OCI-LY7 (cell line): ENCODE measurements around the gene TMEM44. TPM values are rescaled to one million over a fixed set of nuclear protein-coding genes. Genes with fewer than 3 reads are reported as not detected.

Experiments
- BruUV-seq: library from RNA; stranded (reverse); fragments of 400-500 nt; replicated peaks from 2 replicates; lab custom pipeline; 2021; lab: Mats Ljungman, UMichigan
- CTCF ChIA-PET: fragments of 300-600 bp; sonication (Branson Sonifier 250); formaldehyde crosslinking; loops from one replicate; lab custom pipeline; 2022; ENCODE audit warnings: antibody characterized with exemption; ENCODE audit not compliant: unreplicated experiment; lab: Charles Lee
- POLR2A ChIA-PET: fragments of 300-600 bp; sonication (Branson Sonifier 250); formaldehyde crosslinking; loops from one replicate; lab custom pipeline; 2022; ENCODE audit warnings: antibody characterized with exemption; lab: Charles Lee
- DNase-seq: peaks from one replicate; pipeline ENCODE4 v3.0.0-alpha.2; 2015; ENCODE audit warnings: low spot score
- H2AFZ ChIP-seq: fragments of 200-600 bp; sonication (generic), shearing (Covaris generic); 2 replicates; pipeline ENCODE4 v1.6.1; 2014; ENCODE audit warnings: mild to moderate bottlenecking, antibody characterized with exemption, low read length, moderate library complexity
- H3K27ac ChIP-seq: fragments of 200-600 bp; sonication (generic); 2 replicates; pipeline ENCODE4 v1.5.1; 2014; ENCODE audit warnings: mixed run types, low read depth, mild to moderate bottlenecking, moderate library complexity, low read length, inconsistent platforms; ENCODE audit not compliant: poor library complexity, severe bottlenecking
- H3K36me3 ChIP-seq: fragments of 200-600 bp; sonication (generic); 2 replicates; pipeline ENCODE4 v1.6.1; 2014; ENCODE audit warnings: mild to moderate bottlenecking, antibody characterized with exemption, low read length, moderate library complexity, mixed read lengths; ENCODE audit not compliant: insufficient read depth
- H3K4me1 ChIP-seq: fragments of 200-600 bp; sonication (generic); 2 replicates; pipeline ENCODE4 v1.5.1; 2014; ENCODE audit warnings: mild to moderate bottlenecking, low read length; ENCODE audit not compliant: insufficient read depth, poor library complexity, severe bottlenecking
- H3K4me2 ChIP-seq: fragments of 200-600 bp; sonication (generic); 2 replicates; pipeline ENCODE4 v1.6.1; 2014; ENCODE audit warnings: mild to moderate bottlenecking, low read length
- H3K4me3 ChIP-seq: fragments of 200-600 bp; sonication (generic); 2 replicates; pipeline ENCODE4 v1.5.1; 2014; ENCODE audit warnings: mild to moderate bottlenecking, low read depth, low read length; ENCODE audit not compliant: poor library complexity, severe bottlenecking
- H3K79me2 ChIP-seq: fragments of 200-600 bp; sonication (generic); 2 replicates; pipeline ENCODE4 v1.6.1; 2016; ENCODE audit warnings: low read depth, mild to moderate bottlenecking, low read length, moderate library complexity, mixed read lengths; ENCODE audit not compliant: insufficient read depth
- H3K9me2 ChIP-seq: fragments of 200-600 bp; sonication (generic); 2 replicates; pipeline ENCODE4 v1.6.1; 2016; ENCODE audit warnings: mild to moderate bottlenecking, low read length, mixed read lengths; ENCODE audit not compliant: insufficient read depth
- H3K9me3 ChIP-seq: fragments of 200-600 bp; sonication (generic); 2 replicates; pipeline ENCODE4 v1.6.1; 2014; ENCODE audit warnings: mild to moderate bottlenecking, mixed run types, low read length, mixed read lengths
- H4K20me1 ChIP-seq: fragments of 200-600 bp; sonication (generic); 2 replicates; pipeline ENCODE4 v1.6.1; 2014; ENCODE audit warnings: mild to moderate bottlenecking, antibody characterized with exemption, low read length, moderate library complexity, mixed read lengths; ENCODE audit not compliant: insufficient read depth
- CTCF ChIP-seq: fragments of 200-600 bp; sonication (generic); conservative IDR thresholded peaks from 2 replicates; pipeline ENCODE4 v1.5.1; 2014; ENCODE audit warnings: mild to moderate bottlenecking, antibody characterized with exemption, low read length, moderate library complexity, mixed read lengths
- EZH2phosphoT487 ChIP-seq: fragments of 200-600 bp; sonication (generic); IDR thresholded peaks from 2 replicates; pipeline ENCODE4 v1.6.1; 2018; ENCODE audit warnings: low read depth, borderline replicate concordance, mild to moderate bottlenecking, mixed run types, antibody characterized with exemption, low read length, moderate library complexity, mixed read lengths
- intact Hi-C: fragments of 100-400 bp; cut with micrococcal nuclease; formaldehyde crosslinking; loops from one replicate; pipeline ENCODE4 v1.10.0; 2022; ENCODE audit not compliant: unreplicated experiment
- total RNA-seq, 2 experiments: library from RNA; depleted of rRNA in 1 of 2; stranded (reverse); fragments of >200 nt in 1 of 2; shearing (Covaris generic) in 1 of 2; gene quantifications; 2 replicates each; pipeline ENCODE4 v1.2.3, GENCODE V29; 2014 to 2022

The TMEM44 gene
- total RNA-seq, 2 experiments from 2014 or later: 8.8 to 22.9 TPM

GRCh38 chr3:194559530-194559929 lies 73.7 kb downstream of the TMEM44 start:
- DNase-seq: no peak
- Histone ChIP-seq H3K36me3 (no peaks in the 10 kb centered on the region), H3K9me3 (no peaks in the 10 kb centered on the region), H4K20me1 (no peaks in the 10 kb centered on the region), H3K79me2 (no peaks in the 10 kb centered on the region), H3K4me2 (no peak overlapping the region), H3K27ac (no peak overlapping the region), H3K4me3 (no peak overlapping the region), H3K9me2 (no peaks in the 10 kb centered on the region), H3K4me1 (no peaks in the 10 kb centered on the region), H2AFZ (no peak overlapping the region)
- ChIA-PET POLR2A (no interaction called here), CTCF (no interaction called here)
- no peak for TF ChIP-seq EZH2phosphoT487
- TF ChIP-seq CTCF: no peak
- intact Hi-C loops: no loop called here
- BruUV-seq: no TSS peak

GRCh38 chr3:194556086-194557056 lies 76.8 kb downstream of the TMEM44 start:
- no TSS peak for BruUV-seq
- peak overlapping the region; percentile 41 for H2AFZ ChIP-seq
- H3K4me1 ChIP-seq: no peaks in the 10 kb centered on the region
- H3K79me2 ChIP-seq: no peaks in the 10 kb centered on the region
- peak overlapping the region; percentile 28; the same call in 1 of the 2 replicates for H3K4me2 ChIP-seq
- no peak overlapping the region for H3K4me3 ChIP-seq
- no peaks in the 10 kb centered on the region for H3K36me3 ChIP-seq
- no peak overlapping the region for H3K27ac ChIP-seq
- CTCF ChIA-PET: no interaction called here
- H3K9me2 ChIP-seq: no peaks in the 10 kb centered on the region
- intact Hi-C loops: no loop called here
- POLR2A ChIA-PET: interaction anchor here (0.6 to 1.3 kb wide), 2 partner anchors 10 to 720 kb away, joined by 3 to 4 read pairs; no protein-coding TSS in a partner anchor
- H4K20me1 ChIP-seq: no peaks in the 10 kb centered on the region
- DNase-seq: no peak
- no peak for TF ChIP-seq EZH2phosphoT487
- no peaks in the 10 kb centered on the region for H3K9me3 ChIP-seq

- Histone ChIP-seq H3K4me1 (no peaks in the 10 kb centered on the region), H2AFZ (peak overlapping the region; percentile 41; the same call in 1 of the 2 replicates), H3K27ac (no peak overlapping the region), H4K20me1 (no peaks in the 10 kb centered on the region), H3K9me2 (no peaks in the 10 kb centered on the region), H3K4me2 (no peak overlapping the region), H3K4me3 (no peak overlapping the region), H3K79me2 (no peaks in the 10 kb centered on the region), H3K9me3 (no peaks in the 10 kb centered on the region), H3K36me3 (no peaks in the 10 kb centered on the region)
- no peak for TF ChIP-seq CTCF
- no peak for TF ChIP-seq EZH2phosphoT487
- no peak for DNase-seq
- POLR2A ChIA-PET: interaction anchor here (0.5 to 1.3 kb wide), 5 partner anchors 10 to 813 kb away, joined by 3 to 4 read pairs (median 4); no protein-coding TSS in a partner anchor
- CTCF ChIA-PET: no interaction called here
- intact Hi-C loops: no loop called here
- no TSS peak for BruUV-seq
Observed at GRCh38 chr3:194555175-194556062, 77.8 kb downstream of the TMEM44 start.
